Measurements from ENCODE around the gene RAP1GAP. TPM values are rescaled to one million over a fixed set of nuclear protein-coding genes. Genes with fewer than 3 reads are reported as not detected.
A peak's percentile ranks its signal among the peaks of the same experiment; 100 is the strongest.

The RAP1GAP gene
- total and polyA plus RNA-seq, 9 of the 15 experiments (the other 6 are each of a cell fraction or from before 2014, with no cell fraction given) = 0.29 to 30.2 (median 19.2) TPM

GRCh38 chr1:21659099-21659923 lies 9.8 kb downstream of the RAP1GAP start (continued):
- peak; percentile 97 for TF ChIP-seq ZBTB49 (CRISPR knock-in tag; IDR thresholded peaks at IDR 0.05; ENCODE audit: borderline replicate concordance)
- TF ChIP-seq, protein P1, sequence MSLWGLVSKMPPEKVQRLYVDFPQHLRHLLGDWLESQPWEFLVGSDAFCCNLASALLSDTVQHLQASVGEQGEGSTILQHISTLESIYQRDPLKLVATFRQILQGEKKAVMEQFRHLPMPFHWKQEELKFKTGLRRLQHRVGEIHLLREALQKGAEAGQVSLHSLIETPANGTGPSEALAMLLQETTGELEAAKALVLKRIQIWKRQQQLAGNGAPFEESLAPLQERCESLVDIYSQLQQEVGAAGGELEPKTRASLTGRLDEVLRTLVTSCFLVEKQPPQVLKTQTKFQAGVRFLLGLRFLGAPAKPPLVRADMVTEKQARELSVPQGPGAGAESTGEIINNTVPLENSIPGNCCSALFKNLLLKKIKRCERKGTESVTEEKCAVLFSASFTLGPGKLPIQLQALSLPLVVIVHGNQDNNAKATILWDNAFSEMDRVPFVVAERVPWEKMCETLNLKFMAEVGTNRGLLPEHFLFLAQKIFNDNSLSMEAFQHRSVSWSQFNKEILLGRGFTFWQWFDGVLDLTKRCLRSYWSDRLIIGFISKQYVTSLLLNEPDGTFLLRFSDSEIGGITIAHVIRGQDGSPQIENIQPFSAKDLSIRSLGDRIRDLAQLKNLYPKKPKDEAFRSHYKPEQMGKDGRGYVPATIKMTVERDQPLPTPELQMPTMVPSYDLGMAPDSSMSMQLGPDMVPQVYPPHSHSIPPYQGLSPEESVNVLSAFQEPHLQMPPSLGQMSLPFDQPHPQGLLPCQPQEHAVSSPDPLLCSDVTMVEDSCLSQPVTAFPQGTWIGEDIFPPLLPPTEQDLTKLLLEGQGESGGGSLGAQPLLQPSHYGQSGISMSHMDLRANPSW (CRISPR knock-in tag; IDR thresholded peaks at IDR 0.05) = peak; percentile 61; the same call in 1 of the 2 replicates
- TF ChIP-seq RFX5 (IDR thresholded peaks at IDR 0.05; ENCODE audit: low read depth, low read length) = no peak
- TF ChIP-seq ZNF407 (IDR thresholded peaks at IDR 0.05; ENCODE audit: low read depth) = no peak
- 0 out of 2 replicates have a peak, but pooled peaks have one; percentile 13 for TF ChIP-seq ZNF121 (CRISPR knock-in tag; conservative IDR thresholded peaks at IDR 0.05)
- peak; percentile 97 for TF ChIP-seq RAD21 (CRISPR knock-in tag; conservative IDR thresholded peaks at IDR 0.05 in 1 of 2, IDR thresholded peaks at IDR 0.05 in 1 of 2)
- TF ChIP-seq GATA2 (CRISPR knock-in tag; IDR thresholded peaks at IDR 0.05) = 0 out of 2 replicates have a peak, but pooled peaks have one; percentile 18

All from K562 (cell line).